Measurements from ENCODE around the gene C1orf167.
"Not testable (repeated sequence)": the region's sequence is repeated elsewhere in the genome, so short reads cannot be mapped to it uniquely, and the experiment has no call there.

C1orf167 gene

DNA sequence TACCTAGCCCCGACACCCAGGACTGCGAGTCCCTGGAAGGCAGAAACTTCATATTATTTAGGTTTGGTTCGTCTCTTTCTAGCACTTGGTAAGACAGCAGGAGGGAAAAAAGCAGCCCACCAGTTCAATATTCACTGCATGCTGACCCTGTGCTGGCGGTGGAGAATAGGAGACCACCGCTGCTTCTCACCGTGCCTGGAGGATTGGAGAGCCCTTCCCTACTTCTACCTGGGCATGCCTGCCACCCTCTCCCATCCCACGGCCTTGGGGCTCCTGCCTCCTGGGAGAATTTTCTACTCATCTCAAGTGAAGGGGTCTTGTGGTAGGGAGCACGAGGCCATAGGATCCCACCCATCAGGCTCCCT lies 38.4 kb downstream of the C1orf167 start:
- no peak for DNase-seq (ENCODE audit: low read depth)

- no peak for DNase-seq (ENCODE audit: low read depth)
Measured at GRCh38 chr1:11800756-11801433, 38.9 kb downstream of the C1orf167 start.

DNA sequence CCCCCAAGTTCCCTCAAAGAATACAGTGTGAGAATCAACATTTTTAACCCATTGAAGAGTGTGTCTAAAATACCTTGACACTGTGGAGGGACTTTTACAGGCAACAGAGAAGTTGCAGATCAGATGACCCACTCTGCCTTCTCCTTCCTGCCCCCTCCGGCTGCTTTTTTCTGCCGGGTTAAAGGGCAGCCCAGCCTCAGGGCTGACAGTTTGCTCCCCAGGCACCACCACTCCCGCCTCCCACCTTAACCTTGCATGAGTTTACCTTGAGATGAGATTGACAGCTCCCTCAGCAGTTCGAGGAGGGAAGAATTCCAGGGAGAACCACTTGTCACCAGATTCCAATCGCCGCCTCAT lies 40.6 kb downstream of the C1orf167 start:
- no peak for DNase-seq (ENCODE audit: low read depth)

- peak; percentile 87 for DNase-seq (ENCODE audit: low read depth)
Measured at GRCh38 chr1:11802973-11803885, 41.2 kb downstream of the C1orf167 start.

DNA sequence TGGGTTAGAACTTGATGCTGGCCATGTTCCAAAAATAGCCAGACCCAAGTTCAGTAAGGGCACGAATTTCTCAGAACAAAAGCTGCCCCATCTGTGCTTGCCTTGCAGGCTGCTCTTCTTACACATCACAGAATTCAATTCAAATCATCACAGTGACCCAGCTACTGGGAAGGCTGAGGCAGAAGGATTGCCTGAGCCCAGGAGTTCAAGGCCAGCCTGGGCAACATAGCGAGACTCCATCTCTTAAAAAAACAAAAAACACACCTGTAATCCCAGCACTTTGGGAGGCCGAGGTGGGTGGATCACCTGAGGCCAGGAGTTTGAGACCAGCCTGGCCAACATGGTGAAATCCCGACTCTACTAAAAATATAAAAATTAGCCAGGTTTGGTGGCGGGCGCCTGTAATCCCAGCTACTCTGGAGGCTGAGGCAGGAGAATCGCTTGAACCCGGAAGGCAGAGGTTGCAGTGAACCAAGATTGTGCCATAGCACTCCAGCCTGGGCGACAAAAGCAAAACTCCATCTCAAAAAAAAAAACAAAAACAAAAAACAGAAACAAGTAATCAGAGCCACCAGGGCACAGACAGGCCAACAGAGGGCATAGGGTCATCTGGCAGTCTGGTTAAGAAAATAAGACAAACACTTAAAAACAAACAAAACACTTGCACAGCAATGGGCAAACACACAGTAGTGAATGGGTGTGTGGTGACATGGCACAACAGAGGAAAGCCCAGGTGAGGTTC lies 42.1 kb downstream of the C1orf167 start:
- not testable (repeated sequence) for DNase-seq (ENCODE audit: low read depth)

DNA sequence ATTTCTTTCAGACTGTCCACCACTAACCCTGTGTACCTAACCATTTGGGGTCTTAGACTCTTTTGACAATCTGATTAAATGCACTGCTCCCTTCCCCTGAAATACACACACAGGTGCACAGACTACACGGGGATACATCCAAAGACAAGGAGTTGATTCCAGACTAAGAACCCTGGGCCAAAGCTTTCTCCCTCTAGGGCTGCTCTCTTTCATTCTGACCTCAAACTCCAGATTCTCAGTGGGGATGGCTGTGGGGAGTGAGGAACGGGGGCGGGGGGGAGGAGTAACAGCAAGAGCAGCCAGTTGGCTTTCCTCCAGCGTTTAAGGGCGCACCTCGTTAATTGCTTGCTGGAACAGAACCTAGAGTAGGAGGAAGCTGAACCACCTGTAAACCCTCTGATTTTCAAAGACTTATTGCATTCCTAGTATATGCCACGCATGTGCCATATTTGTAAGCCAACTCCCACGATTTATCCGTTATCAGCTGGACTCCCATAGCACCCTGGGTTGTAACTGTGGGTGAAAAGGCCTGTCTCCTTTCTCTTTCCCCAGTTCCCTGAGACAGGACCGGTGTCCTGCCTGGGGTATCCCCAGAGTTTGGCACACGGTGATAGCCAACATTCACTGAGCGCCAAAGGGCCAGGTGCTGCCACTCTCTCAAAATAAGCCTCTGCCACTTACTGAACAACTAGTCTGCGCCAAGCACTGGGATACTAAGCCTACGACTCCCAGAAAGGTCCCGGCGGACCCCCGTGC lies 42.9 kb downstream of the C1orf167 start:
- DNase-seq (ENCODE audit: low read depth), result no peak

- DNase-seq (ENCODE audit: low read depth), result peak; percentile 91
Measured at GRCh38 chr1:11805422-11806306, 43.7 kb downstream of the C1orf167 start, which contains the start of the genes CLCN6 and MTHFR. Gene CLCN6, plus strand, starts transcription at chr1:11806191. Its CDS starts 72 bp downstream, at chr1:11806263. Gene MTHFR, minus strand, starts transcription at chr1:11805964. Its CDS starts 2,848 bp downstream, at chr1:11803116.

- peak; percentile 26 for DNase-seq (ENCODE audit: low read depth)
Measured at GRCh38 chr1:11806307-11806936, 44.4 kb downstream of the C1orf167 start.

DNA sequence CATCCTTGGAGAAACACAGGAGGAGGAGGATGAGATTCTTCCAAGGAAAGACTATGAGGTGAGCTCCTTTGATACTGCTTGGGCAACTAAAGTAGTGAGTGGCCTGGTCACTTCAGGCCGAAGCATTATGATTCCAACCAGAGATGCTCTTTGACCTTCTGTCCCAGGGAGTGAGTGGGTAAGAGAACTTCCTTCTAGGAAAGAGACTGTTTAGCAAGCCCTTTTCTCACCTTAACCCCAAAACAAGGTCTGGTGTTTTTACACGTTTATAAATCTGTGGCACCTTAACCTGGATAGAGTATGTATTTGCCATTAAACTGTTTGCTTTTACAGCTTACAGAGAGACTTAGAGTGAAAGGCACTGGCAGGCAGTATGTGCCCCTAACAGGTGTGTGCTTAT lies 45.1 kb downstream of the C1orf167 start:
- no peak for DNase-seq (ENCODE audit: low read depth)

DNA sequence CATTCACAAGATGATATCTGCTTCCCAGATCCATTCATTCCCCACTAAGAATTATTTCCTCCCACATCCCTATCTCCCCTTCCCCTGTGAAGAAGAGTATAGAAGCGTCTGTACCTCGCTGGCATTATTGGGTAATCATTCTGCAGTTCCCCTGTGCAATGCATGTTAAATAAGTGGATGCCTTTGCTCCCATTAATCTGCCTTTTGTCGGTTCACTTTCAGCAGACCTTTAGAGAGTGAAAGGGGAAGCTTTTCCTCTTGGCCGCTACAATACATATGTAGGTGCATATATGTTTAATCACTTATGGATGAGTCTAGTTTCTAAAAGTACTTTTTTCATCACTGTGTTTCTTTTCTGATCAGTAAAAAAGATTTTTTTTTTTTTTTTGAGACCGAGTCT lies 51.0 kb downstream of the C1orf167 start:
- no peak for DNase-seq (ENCODE audit: low read depth)

- DNase-seq (ENCODE audit: low read depth), result no peak
Measured at GRCh38 chr1:11817192-11817591, 55.2 kb downstream of the C1orf167 start.

DNA sequence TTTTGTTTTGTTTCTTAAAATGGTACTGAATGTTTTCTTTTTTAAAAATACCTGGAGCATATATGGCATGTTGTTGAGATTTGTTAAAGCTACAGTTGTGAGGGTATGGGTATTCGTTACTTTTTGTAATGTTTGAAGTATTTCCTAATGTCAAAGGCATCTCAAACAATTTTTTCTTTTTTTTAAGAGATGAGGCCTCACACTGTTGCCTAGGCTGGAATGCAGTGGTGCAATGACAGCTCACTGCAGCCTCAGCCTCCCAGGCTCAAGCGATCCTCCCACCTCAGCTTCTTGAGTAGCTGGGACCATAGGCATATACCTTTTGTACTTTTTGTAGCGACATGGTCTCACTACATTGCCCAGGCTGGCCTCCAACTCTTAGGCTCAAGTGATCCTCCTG lies 60.1 kb downstream of the C1orf167 start:
- no peak for DNase-seq (ENCODE audit: low read depth)

- DNase-seq (ENCODE audit: low read depth), result no peak
Measured at GRCh38 chr1:11823366-11824137, 61.6 kb downstream of the C1orf167 start.

DNA sequence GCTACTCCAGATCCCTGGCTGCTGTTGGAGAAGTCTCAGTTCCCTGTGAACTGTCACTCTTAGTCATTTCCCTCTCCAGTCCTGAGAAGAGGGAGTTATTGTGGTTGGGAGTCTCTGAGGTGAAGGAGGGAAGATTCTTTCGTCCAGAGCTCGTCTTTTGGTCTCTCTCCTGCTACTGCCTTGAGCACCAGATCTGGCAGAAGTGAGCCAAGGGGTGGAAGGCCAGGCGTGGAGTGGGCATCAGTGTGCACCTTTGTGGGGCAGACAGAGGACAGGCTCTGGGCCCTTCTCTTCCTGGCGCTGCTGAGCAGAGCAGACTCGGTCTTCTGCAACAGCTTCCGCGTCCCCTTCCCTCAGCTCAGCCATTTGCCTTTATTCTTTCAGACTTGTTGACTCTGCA lies 63.1 kb downstream of the C1orf167 start:
- DNase-seq (ENCODE audit: low read depth), result no peak

DNA sequence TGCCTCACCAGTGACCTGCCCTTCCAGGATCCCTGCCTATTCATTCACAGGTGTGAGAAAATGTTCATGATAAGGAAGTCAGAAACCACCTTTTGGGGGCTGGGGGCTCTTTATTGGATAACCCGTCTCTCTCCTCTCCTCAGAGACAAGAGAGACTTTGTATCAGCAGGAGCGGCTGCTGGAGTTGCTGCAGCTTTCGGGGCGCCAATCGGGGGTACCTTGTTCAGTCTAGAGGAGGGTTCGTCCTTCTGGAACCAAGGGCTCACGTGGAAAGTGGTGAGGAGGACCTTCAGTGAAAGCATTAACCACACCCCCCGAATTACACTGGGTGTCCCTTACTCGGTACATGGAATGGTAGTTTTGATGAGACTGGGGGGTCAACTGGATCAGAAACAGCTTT lies 65.0 kb downstream of the C1orf167 start:
- no peak for DNase-seq (ENCODE audit: low read depth)

GRCh38 chr1:11828511-11828910 lies 66.5 kb downstream of the C1orf167 start:
- DNase-seq (ENCODE audit: low read depth), result no peak

GRCh38 chr1:11831945-11832725 lies 70.1 kb downstream of the C1orf167 start:
- DNase-seq (ENCODE audit: low read depth), result no peak

DNA sequence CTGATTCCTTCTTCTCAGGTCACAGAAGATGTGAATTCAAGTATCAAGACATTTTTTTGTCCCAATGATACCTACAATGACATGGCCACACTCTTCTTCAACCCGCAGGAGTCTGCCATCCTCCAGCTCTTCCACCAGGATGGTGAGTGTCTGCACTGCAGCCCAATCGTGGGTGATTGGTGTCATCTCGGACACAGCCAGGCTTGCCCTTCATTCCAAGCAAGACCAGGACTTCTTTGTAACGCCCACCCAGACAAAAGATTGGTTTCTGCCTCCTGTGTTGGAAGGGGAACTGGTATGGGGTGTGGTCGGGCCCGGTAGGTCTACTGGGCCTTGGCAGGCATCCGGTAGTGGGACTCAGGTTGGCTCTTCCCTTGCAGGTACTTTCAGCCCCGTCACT lies 71.5 kb downstream of the C1orf167 start:
- no peak for DNase-seq (ENCODE audit: low read depth)

DNA sequence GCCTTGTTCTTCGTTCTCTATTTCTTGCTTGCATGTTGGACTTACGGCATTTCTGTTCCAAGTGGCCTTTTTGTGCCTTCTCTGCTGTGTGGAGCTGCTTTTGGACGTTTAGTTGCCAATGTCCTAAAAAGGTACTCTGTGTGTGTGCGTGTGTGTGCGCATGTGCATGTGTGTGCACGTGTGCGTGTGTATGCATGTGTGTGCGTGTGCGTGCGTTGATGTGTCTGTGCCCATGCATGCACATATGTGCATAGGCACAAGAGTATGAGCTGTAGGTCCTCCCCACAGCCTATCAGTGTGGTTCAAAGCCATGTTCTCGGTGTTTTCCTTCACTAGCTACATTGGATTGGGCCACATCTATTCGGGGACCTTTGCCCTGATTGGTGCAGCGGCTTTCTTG lies 71.9 kb downstream of the C1orf167 start:
- no peak for DNase-seq (ENCODE audit: low read depth)

Measured in GM04503 (cell line).